ENCODE measurements around the gene CCDC152. TPM values are rescaled to one million over a fixed set of nuclear protein-coding genes. Genes with fewer than 3 reads are reported as not detected.

The CCDC152 gene
- total RNA-seq, 4 donors from 2014 or later, result 0.13 to 1.1 (median 0.65) TPM

- no peak for DNase-seq
- Histone ChIP-seq H3K4me1 (no peaks in the 10 kb centered on the region), H3K27me3 (no peaks in the 10 kb centered on the region), H3K36me3 (peaks cover 6 to 50% of the 10 kb centered on the region in 2 donors), H3K9me3 (no peaks in the 10 kb centered on the region), H3K27ac (no peak overlapping the region), H3K4me3 (no peak overlapping the region)
- intact Hi-C loops (cut with DNase I; ENCODE audit: low total_unique reads), result no loop called here
- no peak for ATAC-seq
- in situ Hi-C loops (cut with MboI; ENCODE audit: low sequenced_read_pairs in 4 of 4), result loop anchor here in 2 of 4 donors (10.0 to 25.0 kb wide), 3 partner anchors 85 to 238 kb away; partner anchors contain the start of gene ANXA2R (in 1 of the 2)
- TF ChIP-seq POLR2A (IDR thresholded peaks at IDR 0.05), result no peak
- TF ChIP-seq, protein P1, sequence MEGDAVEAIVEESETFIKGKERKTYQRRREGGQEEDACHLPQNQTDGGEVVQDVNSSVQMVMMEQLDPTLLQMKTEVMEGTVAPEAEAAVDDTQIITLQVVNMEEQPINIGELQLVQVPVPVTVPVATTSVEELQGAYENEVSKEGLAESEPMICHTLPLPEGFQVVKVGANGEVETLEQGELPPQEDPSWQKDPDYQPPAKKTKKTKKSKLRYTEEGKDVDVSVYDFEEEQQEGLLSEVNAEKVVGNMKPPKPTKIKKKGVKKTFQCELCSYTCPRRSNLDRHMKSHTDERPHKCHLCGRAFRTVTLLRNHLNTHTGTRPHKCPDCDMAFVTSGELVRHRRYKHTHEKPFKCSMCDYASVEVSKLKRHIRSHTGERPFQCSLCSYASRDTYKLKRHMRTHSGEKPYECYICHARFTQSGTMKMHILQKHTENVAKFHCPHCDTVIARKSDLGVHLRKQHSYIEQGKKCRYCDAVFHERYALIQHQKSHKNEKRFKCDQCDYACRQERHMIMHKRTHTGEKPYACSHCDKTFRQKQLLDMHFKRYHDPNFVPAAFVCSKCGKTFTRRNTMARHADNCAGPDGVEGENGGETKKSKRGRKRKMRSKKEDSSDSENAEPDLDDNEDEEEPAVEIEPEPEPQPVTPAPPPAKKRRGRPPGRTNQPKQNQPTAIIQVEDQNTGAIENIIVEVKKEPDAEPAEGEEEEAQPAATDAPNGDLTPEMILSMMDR (IDR thresholded peaks at IDR 0.05 in 4 of 5, conservative IDR thresholded peaks at IDR 0.05 in 1 of 5), result no peak
These were observed 43.1 kb downstream of the CCDC152 start for GRCh38 chr5:42799668-42800114.

DNA sequence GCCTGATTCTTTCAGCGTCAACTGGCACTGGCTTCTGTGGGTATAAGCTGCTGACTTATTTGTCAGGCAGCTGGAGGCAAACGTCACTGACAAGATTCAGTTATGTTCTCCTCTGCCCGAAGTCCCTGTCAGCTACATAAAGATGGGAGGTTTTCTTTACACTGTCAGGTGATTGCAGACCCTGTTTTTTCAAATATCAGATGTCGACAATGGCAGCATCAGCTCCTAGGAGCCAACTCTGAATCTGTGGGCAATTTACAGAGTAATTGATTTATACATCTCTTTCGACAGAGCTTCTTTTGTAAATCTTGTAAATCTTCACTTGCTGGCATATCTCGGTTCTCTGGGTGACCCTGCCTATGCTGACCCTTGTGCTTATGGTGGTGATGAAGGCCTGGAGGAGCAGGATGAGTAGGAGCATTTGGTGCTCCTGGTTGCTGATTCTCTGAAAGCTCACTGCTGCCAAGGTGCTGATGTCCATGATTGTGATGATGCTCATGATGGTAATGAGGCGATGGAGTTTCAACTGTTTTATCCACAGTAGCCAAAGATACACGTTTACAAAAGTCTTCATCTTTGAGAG is 44.2 kb downstream of the CCDC152 start:
- Histone ChIP-seq H3K36me3 (peaks cover 6 to 61% of the 10 kb centered on the region in 2 donors), H3K9me3 (no peaks in the 10 kb centered on the region), H3K27me3 (no peaks in the 10 kb centered on the region), H3K27ac (no peak overlapping the region), H3K4me1 (no peaks in the 10 kb centered on the region), H3K4me3 (no peak overlapping the region)
- no peak for TF ChIP-seq POLR2A (IDR thresholded peaks at IDR 0.05)
- TF ChIP-seq, protein P1 (IDR thresholded peaks at IDR 0.05 in 4 of 5, conservative IDR thresholded peaks at IDR 0.05 in 1 of 5), result no peak
- DNase-seq (no peak), ATAC-seq (no peak)
- in situ Hi-C loops (cut with MboI; ENCODE audit: low sequenced_read_pairs in 4 of 4), result loop anchor here in 1 of 4 donors (10.0 to 25.0 kb wide), 2 partner anchors 84 to 236 kb away; partner anchors contain the start of gene ANXA2R
- intact Hi-C loops (cut with DNase I; ENCODE audit: low total_unique reads), result no loop called here

DNA sequence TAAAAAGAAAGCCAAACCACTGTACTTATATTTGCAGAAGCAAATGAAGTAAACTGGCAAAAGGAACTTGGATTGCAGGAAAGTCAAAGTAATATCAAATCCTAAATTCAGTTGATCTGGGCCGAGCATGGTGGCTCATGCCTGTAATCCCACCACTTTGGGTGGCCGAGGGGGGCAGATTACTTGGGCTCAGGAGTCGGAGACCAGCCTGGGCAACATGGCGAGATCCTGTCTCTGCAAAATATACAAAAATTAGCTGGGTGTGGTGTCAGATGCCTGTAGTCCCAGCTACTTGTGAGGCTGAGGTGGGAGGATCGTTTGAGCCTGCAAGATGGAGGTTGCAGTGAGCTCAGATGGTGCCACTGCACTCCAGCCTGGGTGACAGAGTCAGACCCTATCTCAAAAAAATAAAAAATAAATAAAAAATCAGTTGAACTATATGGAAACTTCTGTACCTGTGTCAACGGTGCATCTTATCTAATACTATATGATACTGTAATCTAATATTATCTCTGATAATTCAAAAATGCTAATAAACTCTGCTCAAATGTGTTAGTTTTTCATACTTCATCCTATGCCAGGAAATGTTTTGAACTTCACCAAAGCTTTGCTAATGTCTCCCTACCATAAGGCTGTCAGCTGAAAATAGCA is 45.0 kb downstream of the CCDC152 start:
- no peaks in the 10 kb centered on the region for H3K9me3 ChIP-seq
- ATAC-seq, result no peak
- H3K27ac ChIP-seq, result no peak overlapping the region
- no peaks in the 10 kb centered on the region for H3K4me1 ChIP-seq
- H3K27me3 ChIP-seq, result no peaks in the 10 kb centered on the region
- in situ Hi-C loops (cut with MboI; ENCODE audit: low sequenced_read_pairs in 4 of 4) (loop anchor here in 1 of 4 donors (10.0 to 25.0 kb wide), 2 partner anchors 83 to 236 kb away; partner anchors contain the start of gene ANXA2R), intact Hi-C loops (cut with DNase I; ENCODE audit: low total_unique reads) (no loop called here)
- no peak overlapping the region for H3K4me3 ChIP-seq
- no peak for TF ChIP-seq POLR2A (IDR thresholded peaks at IDR 0.05)
- TF ChIP-seq, protein P1 (IDR thresholded peaks at IDR 0.05 in 4 of 5, conservative IDR thresholded peaks at IDR 0.05 in 1 of 5), result no peak
- DNase-seq, result no peak
- peaks cover 6 to 69% of the 10 kb centered on the region in 2 donors for H3K36me3 ChIP-seq

DNA sequence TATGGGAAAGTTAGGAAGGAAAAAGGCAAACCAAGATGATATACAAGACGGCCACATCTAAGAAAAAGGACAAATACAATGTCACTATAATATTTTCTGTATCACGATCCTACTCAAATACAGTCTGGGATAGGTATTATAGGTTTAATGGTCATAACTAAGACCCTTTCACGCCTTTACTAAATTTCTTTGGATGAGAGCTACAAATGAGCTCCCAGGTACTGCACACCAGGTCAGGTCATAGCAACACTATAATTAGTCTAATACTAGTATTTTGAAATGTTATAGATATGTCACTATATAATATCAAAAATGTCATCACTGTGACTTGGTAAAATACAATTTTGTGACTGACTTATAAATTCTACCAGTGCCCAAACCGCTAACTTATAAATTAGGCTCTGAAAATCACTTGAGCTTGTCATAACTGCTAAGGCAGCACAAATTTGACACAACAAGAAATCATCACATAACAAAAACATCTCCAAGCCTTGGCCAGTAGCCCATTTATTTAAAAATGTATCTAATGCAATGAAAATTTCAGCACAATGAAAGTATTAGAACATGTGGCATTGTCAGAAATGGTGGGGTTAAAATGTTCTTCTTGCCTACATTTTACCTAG is 48.2 kb downstream of the CCDC152 start:
- intact Hi-C loops (cut with DNase I; ENCODE audit: low total_unique reads), result no loop called here
- H3K36me3 ChIP-seq, result peaks cover 6 to 77% of the 10 kb centered on the region in 2 donors
- H3K4me1 ChIP-seq, result peaks cover 15 to 21% of the 10 kb centered on the region in 2 donors
- H3K9me3 ChIP-seq, result no peaks in the 10 kb centered on the region
- TF ChIP-seq, protein P1 (IDR thresholded peaks at IDR 0.05 in 4 of 5, conservative IDR thresholded peaks at IDR 0.05 in 1 of 5), result no peak
- no peak for TF ChIP-seq POLR2A (IDR thresholded peaks at IDR 0.05)
- ATAC-seq (no peak), DNase-seq (no peak)
- no peaks in the 10 kb centered on the region for H3K27me3 ChIP-seq
- no peak overlapping the region for H3K4me3 ChIP-seq
- H3K27ac ChIP-seq, result no peak overlapping the region
- in situ Hi-C loops (cut with MboI; ENCODE audit: low sequenced_read_pairs in 4 of 4), result loop anchor here in 1 of 4 donors (10.0 to 25.0 kb wide), 2 partner anchors 80 to 232 kb away; partner anchors contain the start of gene ANXA2R

Measured in gastrocnemius medialis (tissue), 4 donors.